Ramos (cell line): ENCODE results near the gene TRAF1.

Source experiments
- in situ Hi-C: fragments of 300-500 bp; cut with MboI; formaldehyde crosslinking; loops from one replicate; pipeline ENCODE4 v1.14.3; 2022; ENCODE audit warnings: low sequenced_read_pairs; ENCODE audit not compliant: unreplicated experiment

The TRAF1 gene

DNA sequence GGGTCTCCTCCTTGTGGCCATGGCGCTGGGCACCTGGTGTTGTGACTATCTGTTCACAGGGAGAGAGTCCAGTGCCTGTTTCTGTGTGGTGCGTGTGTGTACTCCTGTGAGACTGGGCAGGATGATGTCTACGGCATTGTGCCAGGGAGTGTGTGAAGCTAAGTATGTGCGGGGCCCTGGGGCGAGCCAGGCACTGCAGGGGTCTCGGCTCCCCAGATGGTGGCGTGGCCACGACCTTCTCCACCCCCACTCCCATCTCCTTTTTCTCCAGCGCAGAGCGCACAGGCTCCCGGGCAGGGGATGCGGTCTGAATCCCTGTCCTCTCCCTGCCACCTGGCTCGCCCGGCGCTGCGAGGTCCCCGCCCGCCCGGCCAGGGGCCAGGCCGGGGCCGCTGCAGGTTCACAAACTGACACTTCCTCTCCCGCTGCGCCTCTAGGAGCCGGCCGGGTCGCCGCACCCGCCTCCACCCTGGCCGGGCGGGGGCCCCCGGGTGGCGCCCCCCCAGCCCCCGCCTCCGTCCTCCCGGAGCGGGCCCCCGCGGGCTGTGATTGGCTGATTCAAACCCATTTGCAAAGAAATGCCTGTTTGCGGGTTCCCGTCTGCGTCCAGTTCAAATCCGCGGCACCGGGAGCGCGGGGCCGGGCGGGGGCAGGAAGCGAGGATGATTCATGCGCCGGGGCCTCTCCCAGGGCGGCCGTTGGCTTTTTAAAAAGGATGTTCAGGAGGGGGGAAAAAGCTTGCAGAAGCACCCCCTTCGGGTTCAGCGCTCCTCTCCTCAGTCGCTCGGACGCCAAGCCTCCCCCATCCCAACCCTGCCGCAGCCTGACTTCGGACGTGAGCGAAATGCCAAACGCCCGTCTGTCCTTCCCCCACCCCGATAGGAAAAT lies 50.4 kb downstream of the TRAF1 start:
- in situ Hi-C loops: loop anchor here (10.0 to 25.0 kb wide), 2 partner anchors 199 to 1061 kb away; partner anchors contain the start of gene CNTRL

DNA sequence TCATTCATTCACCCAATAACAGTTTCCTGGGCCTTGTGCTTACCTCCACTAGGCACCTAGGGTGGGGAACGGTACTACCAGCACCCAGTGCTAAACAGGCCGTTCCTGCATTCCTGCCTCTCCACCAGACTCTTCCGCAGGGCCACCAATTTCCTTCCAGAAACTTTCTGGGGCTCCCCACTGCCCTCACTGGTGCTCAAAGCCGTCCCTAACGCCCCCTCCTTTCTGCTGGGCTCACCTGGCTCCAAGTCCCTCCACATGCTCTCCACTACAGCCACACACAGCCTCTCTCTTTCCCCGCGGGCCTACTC lies 51.0 kb downstream of the TRAF1 start:
- in situ Hi-C loops: loop anchor here (10.0 to 25.0 kb wide), 2 partner anchors 199 to 1062 kb away; partner anchors contain the start of gene CNTRL

DNA sequence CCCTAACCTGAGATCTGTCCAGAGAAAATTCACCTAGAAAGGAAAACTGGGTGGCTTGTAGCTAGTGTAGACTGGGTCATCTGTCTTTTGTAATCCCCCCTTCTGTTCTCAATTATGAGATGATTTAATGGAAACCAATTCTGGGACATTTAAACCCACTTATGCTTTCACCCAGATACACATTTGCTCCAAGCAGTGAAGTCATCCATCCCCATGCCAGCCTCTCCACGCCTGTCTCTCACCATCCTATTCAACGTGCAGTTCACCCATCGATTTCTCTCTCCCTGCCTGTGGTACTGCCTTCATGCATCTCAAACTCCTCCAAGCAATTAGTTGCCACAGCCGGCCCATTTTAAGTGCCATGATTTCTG lies 51.4 kb downstream of the TRAF1 start:
- in situ Hi-C loops: loop anchor here (10.0 to 25.0 kb wide), 2 partner anchors 200 to 1062 kb away; partner anchors contain the start of gene CNTRL

DNA sequence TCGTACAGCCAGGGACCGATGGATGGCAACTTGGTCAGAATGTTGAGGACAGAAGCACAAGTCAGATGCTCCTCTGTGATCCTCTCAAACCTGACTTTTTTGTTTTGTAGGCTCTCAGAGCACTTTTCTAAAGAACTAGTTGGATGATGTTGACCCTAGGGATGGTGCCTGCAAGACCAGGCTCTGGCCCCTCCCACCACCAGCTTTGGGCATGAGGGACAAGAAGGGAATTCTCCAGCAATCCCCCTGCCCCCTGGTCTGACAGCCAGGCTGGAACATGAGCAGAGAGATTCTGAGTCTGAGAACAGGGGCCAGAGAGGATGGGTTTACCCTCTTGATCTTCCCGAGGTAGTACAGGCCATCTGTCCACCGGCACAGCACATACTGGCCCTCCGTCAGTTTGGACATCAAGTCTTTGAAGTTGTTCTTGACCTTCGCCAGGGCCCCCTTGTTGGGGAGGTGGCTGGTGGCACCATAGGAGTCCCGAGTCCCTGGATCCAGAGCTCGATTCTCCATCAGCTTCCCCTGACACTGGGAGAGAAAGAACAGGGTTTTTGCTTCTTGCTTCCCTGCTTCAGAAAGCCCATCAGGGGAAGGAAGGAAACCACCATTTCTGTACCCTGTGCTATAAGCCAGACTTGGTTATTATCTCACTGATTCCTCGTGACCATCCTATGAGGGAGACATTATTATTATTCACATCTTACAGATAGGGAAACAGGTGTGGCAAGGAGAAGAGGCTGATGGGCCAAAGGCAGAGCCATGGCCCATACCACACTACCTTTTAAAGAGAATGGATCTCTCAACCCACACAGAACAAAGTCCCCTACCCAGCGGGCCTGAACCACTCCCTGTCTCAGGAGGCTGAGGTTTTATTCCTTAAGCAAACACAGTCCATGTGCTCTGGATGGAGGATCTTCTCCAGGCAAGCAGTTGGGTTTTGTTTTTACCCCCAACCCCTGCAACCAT lies 52.1 kb downstream of the TRAF1 start:
- in situ Hi-C loops: loop anchor here (5.0 to 25.0 kb wide), 3 partner anchors 63 to 1063 kb away; partner anchors contain the start of gene CNTRL

DNA sequence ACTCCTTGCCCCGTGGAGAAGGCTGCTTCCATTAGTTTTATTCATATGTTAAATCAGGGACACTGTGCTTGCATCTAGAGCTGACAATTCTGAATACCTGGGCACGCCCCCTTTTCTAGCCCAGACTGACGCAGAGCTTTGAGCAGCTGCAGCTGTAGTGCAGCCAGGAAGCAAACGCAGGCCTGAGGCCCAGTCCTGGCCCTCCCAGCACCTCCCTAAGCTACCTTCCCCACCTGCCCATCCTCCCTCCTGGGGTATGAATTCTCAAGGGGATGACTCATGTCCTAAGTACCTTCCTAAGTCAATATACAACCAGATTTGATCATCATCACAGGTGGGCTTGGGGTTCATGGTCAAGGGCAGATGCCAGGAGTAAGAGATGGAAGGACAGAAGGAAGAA lies 53.1 kb downstream of the TRAF1 start:
- in situ Hi-C loops: loop anchor here (5.0 to 10.0 kb wide), 2 partner anchors 64 to 201 kb away; partner anchors contain the start of gene CNTRL

DNA sequence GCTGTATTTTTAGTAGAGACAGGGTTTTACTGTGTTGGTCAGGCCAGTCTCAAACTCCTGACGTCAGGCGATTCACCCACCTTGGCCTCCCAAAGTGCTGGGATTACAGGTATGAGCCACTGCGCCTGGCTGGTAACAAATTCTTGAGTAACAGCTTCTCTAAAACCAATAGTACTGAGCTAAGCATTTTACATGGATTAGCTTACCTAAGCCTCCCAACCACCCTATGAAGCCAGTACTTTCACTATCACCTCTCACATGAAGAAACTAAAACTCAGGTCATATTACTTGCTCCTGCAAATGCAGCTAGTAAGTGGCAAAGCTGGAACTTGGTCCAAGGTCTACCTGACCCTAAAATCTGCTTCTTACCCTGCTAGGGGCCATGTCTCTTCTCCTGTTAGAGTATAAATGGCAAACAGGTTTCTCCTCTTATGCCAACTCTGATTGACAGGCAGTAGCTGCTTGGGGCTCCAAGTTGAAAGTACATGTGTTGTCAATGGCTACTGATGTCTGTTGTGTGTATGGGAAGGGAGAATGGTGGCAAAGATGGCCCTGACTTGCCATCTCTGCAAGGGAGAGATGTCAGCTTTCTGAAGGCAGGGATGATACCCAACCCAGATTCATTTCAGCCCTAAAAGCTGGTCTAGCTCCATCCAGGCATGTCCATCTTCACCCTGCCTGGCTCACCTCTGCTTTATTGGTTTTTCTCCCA lies 53.6 kb downstream of the TRAF1 start:
- in situ Hi-C loops: loop anchor here (5.0 to 10.0 kb wide), 2 partner anchors 64 to 202 kb away; partner anchors contain the start of gene CNTRL

DNA sequence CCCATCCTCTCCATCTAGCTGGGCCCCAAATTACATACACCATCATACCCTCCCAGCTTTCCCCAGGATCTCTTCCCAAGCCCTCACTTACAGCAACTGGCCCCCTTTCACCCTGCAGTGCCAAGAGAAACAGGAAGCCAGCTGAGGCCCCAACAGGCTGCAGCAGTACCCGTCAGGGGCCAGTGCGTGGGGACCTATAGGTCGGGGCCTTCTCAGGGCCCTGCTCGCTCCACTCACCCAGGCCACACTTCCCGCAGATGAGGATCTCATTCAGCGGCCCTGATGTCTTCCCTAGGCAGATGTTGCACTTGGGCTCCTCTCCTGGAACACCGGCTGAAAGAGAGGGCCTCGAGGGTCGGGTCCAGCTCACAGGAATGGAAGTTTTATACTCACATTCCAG lies 56.4 kb downstream of the TRAF1 start:
- in situ Hi-C loops: loop anchor here (5.0 to 10.0 kb wide), 2 partner anchors 67 to 205 kb away; partner anchors contain the start of gene CNTRL

DNA sequence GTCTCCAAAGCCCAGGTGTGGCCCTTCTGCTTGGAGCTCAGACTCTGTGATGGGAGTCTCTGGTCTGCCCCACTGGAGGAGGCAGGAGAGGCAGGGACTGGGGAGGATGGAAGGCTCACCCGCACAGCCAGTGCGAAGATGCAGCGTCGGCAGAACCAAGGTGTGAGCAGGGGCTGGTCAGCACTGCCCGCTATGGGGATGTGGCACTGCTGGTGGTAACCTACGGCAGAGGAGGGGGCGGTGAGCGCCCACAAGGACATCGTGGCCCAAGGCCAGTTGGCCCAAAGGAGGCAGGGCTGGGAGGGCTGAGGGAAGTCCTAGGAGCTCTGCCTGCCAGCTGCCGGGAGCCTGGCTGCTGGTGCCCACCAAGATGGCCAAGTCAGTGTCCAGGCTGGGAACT lies 56.9 kb downstream of the TRAF1 start:
- in situ Hi-C loops: loop anchor here (5.0 to 10.0 kb wide), 2 partner anchors 68 to 205 kb away; partner anchors contain the start of gene CNTRL

DNA sequence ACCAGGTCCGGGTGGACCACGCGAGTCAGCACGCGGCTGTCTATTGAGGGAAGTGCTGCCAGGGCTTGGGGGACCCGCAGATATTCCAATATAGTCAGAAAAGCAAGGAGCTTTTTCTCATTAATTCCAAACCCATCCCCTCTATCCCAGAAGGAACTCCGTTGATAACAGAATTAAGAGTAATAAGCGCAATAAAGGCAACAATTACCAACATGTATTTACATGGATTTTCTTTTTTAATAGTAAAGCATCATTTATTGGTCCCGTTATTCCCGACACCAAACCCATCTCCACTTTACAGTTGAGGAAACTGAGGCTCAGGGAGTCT lies 57.3 kb downstream of the TRAF1 start:
- in situ Hi-C loops: no loop called here

DNA sequence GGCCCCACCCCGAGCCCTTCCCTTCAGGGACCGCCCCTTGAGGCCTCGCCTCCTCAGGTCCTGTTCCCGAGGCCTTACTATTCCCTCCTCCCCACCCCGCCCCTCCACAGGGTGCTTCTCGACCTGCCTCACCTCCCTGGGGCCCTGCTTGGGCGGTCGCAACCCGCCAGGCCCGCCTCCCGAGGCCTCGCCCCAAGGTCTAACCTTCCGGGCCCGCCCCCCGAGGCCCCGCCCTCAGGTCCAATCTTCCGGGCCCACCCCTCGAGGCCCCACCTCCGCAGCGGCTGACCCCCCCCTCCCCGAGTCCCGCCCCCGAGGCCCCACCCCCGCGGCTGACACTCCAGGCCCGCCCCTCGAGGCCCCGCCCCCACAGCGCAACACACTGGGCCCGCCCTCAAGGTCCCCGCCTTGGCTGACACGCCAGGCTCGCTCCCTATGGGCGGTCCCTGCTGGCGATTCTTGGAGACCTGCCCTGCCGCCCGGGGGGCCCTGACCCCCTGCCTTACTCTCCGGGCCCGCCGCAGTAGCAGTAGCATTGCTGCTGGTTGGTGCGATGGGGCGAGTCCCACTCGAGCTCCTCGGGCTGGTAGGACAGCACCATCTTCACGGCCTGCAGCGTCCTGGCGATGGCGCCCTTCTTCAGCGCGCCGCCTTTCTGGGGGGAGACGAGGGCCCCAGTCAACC lies 57.8 kb downstream of the TRAF1 start:
- in situ Hi-C loops: no loop called here

DNA sequence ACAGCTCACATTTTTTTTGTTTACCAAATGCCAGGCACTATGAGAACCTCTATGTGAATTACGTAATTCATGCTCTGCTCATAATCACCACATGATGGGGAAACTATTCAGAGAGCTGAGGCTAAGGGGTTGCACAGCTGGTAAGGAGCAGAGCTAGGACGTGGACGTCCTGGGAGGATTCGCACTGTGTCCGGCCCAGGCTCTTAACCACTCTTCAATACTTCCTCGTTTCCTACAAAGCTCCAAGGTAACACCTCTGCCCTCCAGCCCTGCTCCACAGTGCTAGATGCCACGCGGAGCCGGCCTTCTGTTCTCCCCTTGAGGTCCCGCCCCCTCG lies 58.3 kb downstream of the TRAF1 start:
- in situ Hi-C loops: no loop called here

DNA sequence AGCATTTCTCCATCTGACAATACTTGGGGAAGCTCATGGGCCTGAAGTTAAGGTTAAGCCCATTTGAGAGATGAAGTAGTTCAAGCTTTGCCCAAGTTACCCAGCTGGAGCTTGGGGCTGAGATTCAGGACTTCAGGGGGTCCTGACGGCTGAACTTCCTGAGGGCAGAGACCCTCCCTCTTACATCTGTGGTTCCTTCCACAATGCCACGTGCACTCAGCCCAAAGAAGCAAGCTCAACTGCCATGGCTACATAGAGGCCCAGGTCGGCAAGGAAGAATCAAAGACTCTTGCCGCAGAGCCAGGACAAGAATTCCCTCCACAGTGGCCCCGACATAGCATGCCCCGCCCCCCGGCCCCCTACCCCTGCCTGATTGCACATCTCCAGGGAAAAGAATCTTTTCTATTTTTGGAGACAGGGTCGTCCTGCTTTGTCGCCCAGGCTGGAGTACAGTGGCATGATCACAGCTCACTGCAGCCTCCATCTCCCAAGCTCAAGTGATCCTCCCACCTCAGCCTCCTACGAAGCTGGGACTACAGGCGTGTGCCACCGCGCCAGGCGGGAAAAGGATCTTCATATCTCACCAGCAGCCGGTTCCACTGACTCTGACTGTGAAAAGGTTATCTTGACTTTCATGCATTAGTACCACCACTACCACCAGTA lies 58.8 kb downstream of the TRAF1 start:
- in situ Hi-C loops: no loop called here

DNA sequence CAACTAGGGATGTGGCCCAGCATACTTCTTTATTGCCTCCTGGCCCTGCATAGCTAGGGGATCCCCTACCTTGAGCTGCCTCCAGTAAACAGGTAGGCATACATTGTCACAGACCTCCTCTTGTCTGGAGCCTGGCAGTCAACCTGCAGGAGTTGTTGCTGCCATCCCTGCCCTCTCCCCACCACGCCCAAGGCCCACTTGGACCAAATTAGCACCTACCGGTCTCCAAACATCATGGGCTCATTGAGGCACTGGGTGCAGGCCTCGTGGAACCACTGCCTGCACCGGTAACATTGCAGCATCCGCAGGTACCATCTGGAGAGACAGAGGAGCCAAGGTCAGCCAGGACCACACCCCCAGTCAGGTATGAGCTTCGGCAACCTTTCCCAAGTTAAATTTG lies 59.9 kb downstream of the TRAF1 start:
- in situ Hi-C loops: no loop called here

DNA sequence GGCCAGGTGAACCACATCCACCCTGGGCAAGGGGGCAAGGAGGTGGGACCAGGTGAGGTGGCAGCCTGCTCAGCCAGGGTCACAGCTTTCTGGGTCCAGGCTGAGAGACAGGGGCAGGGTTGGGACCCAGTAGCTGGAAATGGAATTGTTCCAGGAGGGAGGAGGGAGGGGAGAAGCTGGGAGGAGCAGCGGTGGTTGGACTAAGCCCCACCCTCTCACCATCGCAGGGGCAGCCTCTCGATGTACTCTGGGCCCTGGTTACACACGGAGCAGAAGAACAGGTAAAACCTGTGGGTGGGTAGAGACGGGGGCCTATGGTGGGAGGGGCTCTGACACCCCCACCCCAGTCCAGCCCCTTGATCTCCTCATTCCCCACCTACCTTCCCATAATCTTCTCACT lies 60.8 kb downstream of the TRAF1 start:
- in situ Hi-C loops: no loop called here

DNA sequence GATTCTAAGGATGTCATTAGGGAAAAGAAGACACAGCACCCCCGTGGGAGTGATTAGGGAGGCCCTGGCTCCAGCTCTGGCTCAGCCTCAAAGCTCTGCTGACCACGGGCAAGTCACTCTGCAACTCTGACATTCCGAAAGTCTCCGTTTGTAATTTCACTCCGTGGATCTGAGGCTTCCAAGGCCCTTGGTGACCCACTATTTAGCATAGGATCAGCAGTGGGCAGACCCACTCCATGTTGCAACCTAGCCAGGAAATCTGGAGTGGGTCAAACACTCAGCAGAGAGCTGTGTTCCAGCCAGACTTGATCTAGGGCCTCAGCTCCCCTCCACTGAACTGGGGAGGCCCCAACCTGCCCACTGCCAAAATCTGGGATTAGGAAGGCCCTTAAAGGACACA lies 61.4 kb downstream of the TRAF1 start:
- in situ Hi-C loops: no loop called here

DNA sequence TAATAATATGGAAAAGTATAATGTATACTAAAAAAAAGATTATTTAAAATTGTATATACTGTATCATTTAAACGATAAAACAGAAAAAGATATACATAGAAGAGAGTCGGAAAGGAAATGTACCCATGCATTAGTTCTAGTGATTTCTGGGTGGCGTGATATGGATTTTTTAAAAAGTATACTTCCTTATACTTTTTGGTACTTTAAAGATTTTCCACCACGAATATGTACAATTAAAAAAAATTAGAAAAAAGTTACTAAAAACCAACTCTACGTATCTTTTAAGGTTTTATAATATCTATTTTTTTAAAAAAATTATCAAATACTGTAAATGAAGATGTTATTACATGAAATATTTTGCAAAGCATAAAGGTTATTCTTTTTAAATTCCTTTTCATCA lies 61.9 kb downstream of the TRAF1 start:
- in situ Hi-C loops: no loop called here

DNA sequence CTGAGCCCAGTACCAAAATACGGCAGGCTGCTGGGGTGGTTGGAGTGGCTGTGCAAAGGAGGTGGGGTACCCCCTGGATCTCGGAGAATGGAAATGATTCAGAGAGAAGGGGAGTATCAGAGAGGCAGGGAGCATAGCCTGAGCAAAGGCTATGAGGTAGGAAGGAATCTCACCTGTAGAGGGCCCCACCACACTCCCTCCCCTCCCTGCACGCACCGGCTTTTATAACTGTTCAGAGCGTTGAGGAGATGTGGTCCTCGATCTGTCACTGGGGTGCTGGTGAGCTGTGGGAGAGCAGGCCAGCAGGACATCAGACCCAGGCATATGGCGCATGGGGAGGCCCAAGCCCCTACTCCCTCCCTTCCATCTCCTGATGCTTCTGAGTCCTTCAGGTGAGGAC lies 62.8 kb downstream of the TRAF1 start:
- in situ Hi-C loops: no loop called here

DNA sequence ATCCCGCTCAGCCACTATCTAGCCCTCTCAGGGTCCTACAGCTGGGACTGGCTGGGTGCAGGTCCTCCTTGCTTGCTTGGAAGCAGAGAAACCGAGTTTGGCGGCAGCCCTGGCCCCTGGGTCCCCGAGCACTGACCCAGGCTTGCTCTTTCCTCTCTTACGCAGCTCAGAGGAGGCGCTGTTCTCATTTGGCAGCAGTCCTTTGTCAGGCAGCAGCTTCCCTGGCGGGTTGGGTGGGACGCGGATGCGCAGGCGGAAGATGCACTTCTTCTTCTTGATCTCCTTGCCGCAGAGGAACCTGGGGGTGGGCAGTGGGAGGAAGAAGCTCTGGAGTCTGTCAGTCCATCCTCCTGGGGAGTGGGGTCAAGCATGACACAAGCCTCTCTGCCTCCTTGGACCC lies 64.1 kb downstream of the TRAF1 start:
- in situ Hi-C loops: no loop called here

DNA sequence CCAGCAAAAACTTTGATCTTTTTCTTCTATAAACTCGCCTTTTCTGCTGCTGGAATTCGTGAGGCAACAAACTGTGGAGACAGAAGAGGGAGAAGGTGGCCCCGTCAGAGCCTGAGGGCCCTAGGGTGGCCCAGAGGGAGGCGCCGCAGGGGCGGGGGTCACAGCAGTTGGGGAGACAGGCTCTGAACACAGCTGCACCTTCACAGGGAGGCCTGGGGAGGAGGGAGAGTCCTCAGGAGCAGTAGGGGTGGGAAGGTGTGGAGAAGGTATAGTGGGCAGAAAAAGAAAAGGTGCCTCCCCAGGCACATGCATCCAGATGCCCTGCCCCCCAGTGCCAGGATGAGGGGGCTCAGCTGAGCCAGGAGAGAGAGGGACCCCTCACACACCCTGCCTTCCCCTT lies 64.7 kb downstream of the TRAF1 start:
- in situ Hi-C loops: no loop called here
